Bronchial epithelial cell (primary cell): Measurements from ENCODE around the gene RAI1. TPM values are rescaled to one million over a fixed set of nuclear protein-coding genes. Genes with fewer than 3 reads are reported as not detected.

Source experiments
- DNase-seq: peaks from one replicate; pipeline ENCODE4 v3.0.0-alpha.2; 2010; ENCODE audit warnings: low read depth
- FAIRE-seq: peaks from 2 replicates; lab custom pipeline; 2011; peaks lifted over from hg19 to GRCh38; lab: Jason Lieb, UNC
- H3K27me3 ChIP-seq: 2 replicates; pipeline ENCODE4 v1.5.1; 2011; ENCODE audit warnings: low read length; ENCODE audit not compliant: control insufficient read depth, insufficient read depth
- H3K36me3 ChIP-seq: 2 replicates; pipeline ENCODE4 v1.5.1; 2011; ENCODE audit warnings: low read length; ENCODE audit not compliant: control insufficient read depth, insufficient read depth
- H3K4me3 ChIP-seq: 2 replicates; pipeline ENCODE4 v1.5.1; 2011; ENCODE audit warnings: mild to moderate bottlenecking, low read depth, low read length, control low read depth
- CTCF ChIP-seq: IDR thresholded peaks from 2 replicates; pipeline ENCODE4 v1.5.1; 2011; ENCODE audit warnings: mild to moderate bottlenecking, moderate library complexity, low read length, control low read depth, inconsistent platforms; ENCODE audit not compliant: insufficient read depth, severe bottlenecking
- total RNA-seq: library from RNA; depleted of rRNA; stranded (reverse); fragments of >200 nt; gene quantifications from 2 replicates; pipeline ENCODE4 v1.2.1, GENCODE V29; 2014

The RAI1 gene
- total RNA-seq, 1 donor from 2014 or later = 7.4 TPM

- Histone ChIP-seq H3K4me3 (no peak overlapping the region), H3K36me3 (peaks cover 5% of the 10 kb centered on the region), H3K27me3 (no peaks in the 10 kb centered on the region)
- FAIRE-seq = no peak
- TF ChIP-seq CTCF = no peak
- DNase-seq = no peak
These were observed 85.5 kb downstream of the RAI1 start for GRCh38 chr17:17766744-17767120.

DNA sequence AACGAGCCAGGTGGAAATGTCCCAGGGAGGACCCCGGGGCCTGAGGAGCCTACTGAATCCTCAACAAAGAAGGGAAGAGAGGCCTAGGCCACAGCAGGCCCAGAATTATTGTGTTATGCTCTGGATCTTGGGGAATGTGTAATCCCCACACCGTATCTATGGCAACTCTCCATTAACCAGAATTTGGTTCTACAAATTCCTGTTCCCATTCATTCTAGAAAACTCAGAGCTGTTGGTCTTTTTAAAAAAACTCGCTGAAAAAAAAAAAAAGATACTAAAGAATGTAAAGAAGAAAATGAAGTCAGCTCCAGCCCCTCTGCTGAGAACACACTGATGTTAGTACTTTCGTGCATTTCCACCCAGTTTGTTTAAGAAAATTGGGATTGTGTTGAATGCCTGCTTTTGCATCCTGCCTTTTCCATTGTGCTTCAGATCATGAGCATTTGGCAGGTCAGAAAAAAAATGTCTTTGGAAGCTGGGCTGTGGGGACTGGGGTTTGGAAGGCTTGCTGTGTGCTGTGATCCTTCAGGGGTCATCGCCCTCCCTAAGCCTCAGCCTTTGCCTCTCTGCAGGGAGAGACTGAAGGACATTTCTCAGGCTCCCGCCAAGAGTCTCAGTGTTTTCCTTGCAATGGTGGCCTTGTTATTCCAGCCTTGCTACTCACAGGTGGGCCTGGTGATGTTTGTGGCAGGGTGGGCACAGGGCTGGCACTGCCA, 86.1 kb downstream of the RAI1 start:
- Histone ChIP-seq H3K36me3 (peaks cover 5% of the 10 kb centered on the region), H3K4me3 (no peak overlapping the region), H3K27me3 (no peaks in the 10 kb centered on the region)
- DNase-seq (no peak), FAIRE-seq (no peak)
- TF ChIP-seq CTCF = no peak

- Histone ChIP-seq H3K36me3 (peaks cover 5% of the 10 kb centered on the region), H3K27me3 (no peaks in the 10 kb centered on the region), H3K4me3 (no peak overlapping the region)
- no peak for DNase-seq
- TF ChIP-seq CTCF = no peak
- FAIRE-seq = no peak
These were observed 86.7 kb downstream of the RAI1 start for GRCh38 chr17:17767887-17768418.

- FAIRE-seq = no peak
- no peak for TF ChIP-seq CTCF
- Histone ChIP-seq H3K36me3 (peaks cover 5% of the 10 kb centered on the region), H3K27me3 (no peaks in the 10 kb centered on the region), H3K4me3 (no peak overlapping the region)
- no peak for DNase-seq
These were observed 87.3 kb downstream of the RAI1 start for GRCh38 chr17:17768424-17769088.

GRCh38 chr17:17769869-17770631, 88.8 kb downstream of the RAI1 start:
- no peaks in the 10 kb centered on the region for H3K27me3 ChIP-seq

More at GRCh38 chr17:17769869-17770631, 88.8 kb downstream of the RAI1 start:
- FAIRE-seq = no peak
- Histone ChIP-seq H3K36me3 (peaks cover 3% of the 10 kb centered on the region), H3K4me3 (no peak overlapping the region)
- TF ChIP-seq CTCF = no peak
- no peak for DNase-seq
